HEK293 (cell line): ENCODE measurements around the gene ARMC3.

ENCODE experiments used
- CTCF ChIA-PET: fragments of 350-600 bp; formaldehyde crosslinking; extraction: SDS; loops from one replicate; lab custom pipeline; 2021; ENCODE audit warnings: antibody characterized with exemption; lab: Yijun Ruan, JAX
- POLR2A ChIA-PET: fragments of 300-600 bp; formaldehyde crosslinking; extraction: SDS; loops from one replicate; lab custom pipeline; 2020; ENCODE audit warnings: antibody characterized with exemption, inconsistent platforms; lab: Yijun Ruan, JAX
- H3K27ac ChIP-seq: fragments of 200-500 bp; sonication (Bioruptor generic); 2 replicates; pipeline ENCODE4 v1.5.1; 2014; ENCODE audit warnings: low read depth, low read length, control low read depth, inconsistent platforms; ENCODE audit errors: extremely low read depth
- H3K36me3 ChIP-seq, 2 experiments: fragments of 200-500 bp in 1 of 2; sonication (Bioruptor generic) in 1 of 2; 1 replicate in 1 of 2; 2 replicates in 1 of 2; pipeline ENCODE4 v1.5.1; 2014 to 2017; ENCODE audit warnings: inconsistent platforms in 2 of 2, low read length in 2 of 2; ENCODE audit not compliant: control insufficient read depth in 2 of 2, insufficient read depth in 1 of 2
- H3K4me1 ChIP-seq: fragments of 200-500 bp; sonication (Bioruptor generic); 2 replicates; pipeline ENCODE4 v1.5.1; 2014; ENCODE audit warnings: mild to moderate bottlenecking, low read length, inconsistent platforms; ENCODE audit not compliant: control insufficient read depth, insufficient read depth
- H3K4me3 ChIP-seq: 2 replicates; pipeline ENCODE4 v1.5.1; 2011; ENCODE audit warnings: low read depth, mild to moderate bottlenecking, control low read depth, low read length, moderate library complexity
- H3K9me3 ChIP-seq: fragments of 200-500 bp; sonication (Bioruptor generic); 2 replicates; pipeline ENCODE4 v1.5.1; 2014; ENCODE audit warnings: low read depth, low read length, inconsistent platforms; ENCODE audit not compliant: control insufficient read depth, insufficient read depth
- GLI2 ChIP-seq: fragments of 450-650 bp; formaldehyde crosslinking; IDR thresholded peaks from 2 replicates; pipeline ENCODE4; 2017; ENCODE audit warnings: missing biosample characterization, missing genetic modification characterization, low read depth, borderline replicate concordance
- HOXA7 ChIP-seq: sonication (generic); formaldehyde crosslinking; IDR thresholded peaks from 2 replicates; pipeline ENCODE4 v1.8.1; 2022; ENCODE audit warnings: missing genetic modification reagents, borderline replicate concordance
- HOXD13 ChIP-seq: sonication (generic); formaldehyde crosslinking; IDR thresholded peaks from 2 replicates; pipeline ENCODE4 v1.8.0; 2022; ENCODE audit warnings: missing genetic modification reagents, borderline replicate concordance
- IKZF3 ChIP-seq: fragments of 450-650 bp; IDR thresholded peaks from 2 replicates; pipeline ENCODE4 v1.5.0; 2018; ENCODE audit warnings: missing biosample characterization, mild to moderate bottlenecking, missing genetic modification characterization, moderate library complexity
- KLF17 ChIP-seq: fragments of 450-650 bp; formaldehyde crosslinking; IDR thresholded peaks from 2 replicates; pipeline ENCODE4 v1.5.1; 2016; ENCODE audit warnings: missing biosample characterization, missing genetic modification characterization
- OSR2 ChIP-seq: fragments of 450-650 bp; formaldehyde crosslinking; IDR thresholded peaks from 2 replicates; pipeline ENCODE4 v1.5.1; 2016; ENCODE audit warnings: missing biosample characterization, missing genetic modification characterization
- SCRT2 ChIP-seq: fragments of 450-650 bp; formaldehyde crosslinking; IDR thresholded peaks from 2 replicates; pipeline ENCODE4 v1.5.1; 2016; ENCODE audit warnings: missing biosample characterization, missing genetic modification characterization
- SP2 ChIP-seq: fragments of 450-650 bp; formaldehyde crosslinking; IDR thresholded peaks from 2 replicates; pipeline ENCODE4 v1.5.1; 2016; ENCODE audit warnings: missing biosample characterization, missing genetic modification characterization
- YY1 ChIP-seq: fragments of 450-650 bp; formaldehyde crosslinking; IDR thresholded peaks from 2 replicates; pipeline ENCODE4 v1.5.1; 2018; ENCODE audit warnings: missing biosample characterization, missing genetic modification characterization
- ZNF157 ChIP-seq: fragments of 450-650 bp; formaldehyde crosslinking; IDR thresholded peaks from 2 replicates; pipeline ENCODE4 v1.5.1; 2016; ENCODE audit warnings: missing biosample characterization, missing genetic modification characterization
- ZNF184 ChIP-seq: fragments of 450-650 bp; IDR thresholded peaks from 2 replicates; pipeline ENCODE4 v1.5.1; 2018; ENCODE audit warnings: missing biosample characterization, mild to moderate bottlenecking, missing genetic modification characterization
- ZNF433 ChIP-seq: fragments of 450-650 bp; formaldehyde crosslinking; IDR thresholded peaks from 2 replicates; pipeline ENCODE4 v1.5.1; 2016; ENCODE audit warnings: missing biosample characterization, missing genetic modification characterization, low read depth
- ZNF501 ChIP-seq: fragments of 450-650 bp; formaldehyde crosslinking; IDR thresholded peaks from 2 replicates; pipeline ENCODE4 v1.5.1; 2016; ENCODE audit warnings: missing biosample characterization, missing genetic modification characterization
- ZNF548 ChIP-seq: fragments of 450-650 bp; formaldehyde crosslinking; IDR thresholded peaks from 2 replicates; pipeline ENCODE4 v1.5.1; 2016; ENCODE audit warnings: missing biosample characterization, missing genetic modification characterization
- ZNF560 ChIP-seq: fragments of 450-650 bp; formaldehyde crosslinking; IDR thresholded peaks from 2 replicates; pipeline ENCODE4 v1.5.1; 2017; ENCODE audit warnings: missing biosample characterization, missing genetic modification characterization, borderline replicate concordance
- ZNF664 ChIP-seq: fragments of 450-650 bp; formaldehyde crosslinking; IDR thresholded peaks from 2 replicates; pipeline ENCODE4 v1.5.1; 2016; ENCODE audit warnings: missing biosample characterization, missing genetic modification characterization
- ZNF701 ChIP-seq: fragments of 450-650 bp; formaldehyde crosslinking; IDR thresholded peaks from 2 replicates; pipeline ENCODE4 v1.5.1; 2016; ENCODE audit warnings: missing biosample characterization, missing genetic modification characterization
- ZNF747 ChIP-seq: fragments of 450-650 bp; formaldehyde crosslinking; IDR thresholded peaks from 2 replicates; pipeline ENCODE4 v1.5.1; 2016; ENCODE audit warnings: missing biosample characterization, missing genetic modification characterization
- ZNF837 ChIP-seq: fragments of 450-650 bp; formaldehyde crosslinking; IDR thresholded peaks from 2 replicates; pipeline ENCODE4 v1.5.1; 2016; ENCODE audit warnings: missing biosample characterization, missing genetic modification characterization
- ZSCAN23 ChIP-seq: fragments of 450-650 bp; formaldehyde crosslinking; IDR thresholded peaks from 2 replicates; pipeline ENCODE4 v1.5.1; 2016; ENCODE audit warnings: missing biosample characterization, missing genetic modification characterization
- TF ChIP-seq, protein P1 (sequence below): fragments of 450-650 bp; formaldehyde crosslinking; IDR thresholded peaks from 2 replicates; pipeline ENCODE4 v1.5.1; 2016; ENCODE audit warnings: missing biosample characterization, missing genetic modification characterization
- TF ChIP-seq, protein P2 (sequence below): fragments of 450-650 bp; formaldehyde crosslinking; IDR thresholded peaks from 2 replicates; pipeline ENCODE4 v1.5.1; 2017; ENCODE audit warnings: missing biosample characterization, missing genetic modification characterization
- TF ChIP-seq, protein P3 (sequence below): fragments of 450-650 bp; formaldehyde crosslinking; IDR thresholded peaks from 2 replicates; pipeline ENCODE4 v1.5.1; 2016; ENCODE audit warnings: missing biosample characterization, missing genetic modification characterization

The ARMC3 gene

GRCh38 chr10:23058366-23058765 lies 130.5 kb downstream of the ARMC3 start:
- ChIA-PET CTCF (no interaction called here), POLR2A (no interaction called here)
- no peaks in the 10 kb centered on the region for H3K36me3 ChIP-seq
- H3K27ac ChIP-seq = no peak overlapping the region
- TF ChIP-seq ZNF501 (tag by site-specific recombination) (no peak), OSR2 (no peak), ZNF664 (tag by site-specific recombination) (no peak), ZNF184 (tag by site-specific recombination) (no peak), ZNF701 (tag by site-specific recombination) (no peak), ZNF548 (tag by site-specific recombination) (no peak), ZNF157 (no peak), SP2 (no peak), ZNF747 (tag by site-specific recombination) (no peak), SCRT2 (no peak), ZNF560 (no peak), GLI2 (no peak), HOXD13 (CRISPR knock-in tag) (no peak), ZNF837 (tag by site-specific recombination) (no peak)
- TF ChIP-seq, protein P1, sequence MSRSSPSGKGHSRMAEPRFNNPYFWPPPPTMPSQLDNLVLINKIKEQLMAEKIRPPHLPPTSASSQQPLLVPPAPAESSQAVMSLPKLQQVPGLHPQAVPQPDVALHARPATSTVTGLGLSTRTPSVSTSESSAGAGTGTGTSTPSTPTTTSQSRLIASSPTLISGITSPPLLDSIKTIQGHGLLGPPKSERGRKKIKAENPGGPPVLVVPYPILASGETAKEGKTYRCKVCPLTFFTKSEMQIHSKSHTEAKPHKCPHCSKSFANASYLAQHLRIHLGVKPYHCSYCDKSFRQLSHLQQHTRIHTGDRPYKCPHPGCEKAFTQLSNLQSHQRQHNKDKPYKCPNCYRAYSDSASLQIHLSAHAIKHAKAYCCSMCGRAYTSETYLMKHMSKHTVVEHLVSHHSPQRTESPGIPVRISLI = no peak
- TF ChIP-seq, protein P2, sequence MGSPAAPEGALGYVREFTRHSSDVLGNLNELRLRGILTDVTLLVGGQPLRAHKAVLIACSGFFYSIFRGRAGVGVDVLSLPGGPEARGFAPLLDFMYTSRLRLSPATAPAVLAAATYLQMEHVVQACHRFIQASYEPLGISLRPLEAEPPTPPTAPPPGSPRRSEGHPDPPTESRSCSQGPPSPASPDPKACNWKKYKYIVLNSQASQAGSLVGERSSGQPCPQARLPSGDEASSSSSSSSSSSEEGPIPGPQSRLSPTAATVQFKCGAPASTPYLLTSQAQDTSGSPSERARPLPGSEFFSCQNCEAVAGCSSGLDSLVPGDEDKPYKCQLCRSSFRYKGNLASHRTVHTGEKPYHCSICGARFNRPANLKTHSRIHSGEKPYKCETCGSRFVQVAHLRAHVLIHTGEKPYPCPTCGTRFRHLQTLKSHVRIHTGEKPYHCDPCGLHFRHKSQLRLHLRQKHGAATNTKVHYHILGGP (tag by site-specific recombination) = no peak
- no peaks in the 10 kb centered on the region for H3K4me1 ChIP-seq
- H3K9me3 ChIP-seq = no peaks in the 10 kb centered on the region
- H3K4me3 ChIP-seq = no peak overlapping the region

DNA sequence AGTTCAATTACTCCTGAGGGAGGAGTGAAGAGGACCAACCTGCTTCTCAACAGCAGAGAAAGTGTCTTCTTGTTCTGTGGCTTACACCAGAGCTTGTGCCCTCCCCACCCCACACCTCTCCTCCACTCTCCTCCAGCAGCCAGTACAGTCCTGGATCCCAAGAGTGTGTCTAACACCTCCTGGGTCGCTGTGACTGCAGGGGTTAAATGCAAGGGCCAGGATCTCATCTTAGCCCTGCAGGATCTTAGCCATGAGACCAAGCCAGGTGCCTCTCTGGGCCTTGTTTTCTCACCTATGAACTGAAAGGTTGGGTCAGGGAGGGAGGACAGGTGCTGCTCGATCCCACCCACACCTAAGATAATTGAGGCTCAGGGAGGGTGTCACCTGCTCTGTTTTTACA lies 133.1 kb downstream of the ARMC3 start:
- TF ChIP-seq KLF17 (tag by site-specific recombination) = no peak
- ChIA-PET CTCF (interaction anchor here (0.6 to 0.7 kb wide), 2 partner anchors 56 to 255 kb away, joined by 3 to 4 read pairs; no protein-coding TSS in a partner anchor), POLR2A (no interaction called here)

DNA sequence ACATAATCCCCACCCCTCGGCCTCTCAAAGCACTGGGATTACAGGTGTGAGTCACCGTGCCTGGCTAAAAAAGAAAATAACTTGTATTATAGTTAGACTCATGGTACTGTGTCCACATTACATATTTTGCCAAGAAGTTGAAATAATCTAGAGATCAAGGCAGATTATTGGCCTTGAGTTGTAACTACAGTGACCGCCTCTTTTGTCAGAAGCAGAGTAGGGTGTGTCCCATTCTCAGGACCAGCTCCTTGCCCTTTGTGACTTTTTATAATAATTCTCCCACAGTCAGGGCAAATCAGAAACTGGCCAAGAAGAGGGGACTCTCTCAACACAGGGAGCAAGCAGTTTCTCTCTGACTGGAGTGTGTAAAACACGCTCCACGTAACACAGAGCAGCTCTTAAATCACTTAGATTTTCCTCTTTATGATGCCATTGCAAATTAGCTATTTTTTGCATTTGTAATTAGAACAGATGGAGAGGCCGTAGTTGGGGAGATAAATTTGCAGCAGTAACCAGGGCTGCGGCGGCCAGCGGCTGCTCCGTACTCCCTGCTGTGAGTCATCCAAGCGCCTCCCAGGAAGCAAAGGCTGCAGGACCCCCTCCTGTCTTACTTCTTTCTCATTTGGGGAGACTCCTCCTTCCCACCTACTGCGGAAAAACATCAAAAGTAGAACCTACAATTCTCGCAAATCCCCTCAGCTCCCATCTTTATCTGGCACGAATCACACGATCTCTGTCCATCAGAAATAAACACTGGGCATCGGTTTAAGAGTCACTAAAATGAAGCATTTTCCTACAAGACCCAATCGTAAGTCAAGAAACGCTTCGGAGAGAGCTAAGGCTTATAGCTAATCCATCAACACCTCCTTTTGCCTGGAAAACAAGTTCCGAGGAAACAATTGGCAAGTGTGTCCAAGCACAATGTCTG lies 135.5 kb downstream of the ARMC3 start:
- CTCF ChIA-PET = no interaction called here
- Histone ChIP-seq H3K36me3 (no peaks in the 10 kb centered on the region), H3K4me3 (no peak overlapping the region), H3K27ac (no peak overlapping the region), H3K9me3 (no peaks in the 10 kb centered on the region), H3K4me1 (no peaks in the 10 kb centered on the region)
- TF ChIP-seq ZNF433 (tag by site-specific recombination) (no peak), IKZF3 (tag by site-specific recombination) (no peak), HOXA7 (no peak), ZSCAN23 (tag by site-specific recombination) (no peak), YY1 (no peak)
- TF ChIP-seq, protein P3, sequence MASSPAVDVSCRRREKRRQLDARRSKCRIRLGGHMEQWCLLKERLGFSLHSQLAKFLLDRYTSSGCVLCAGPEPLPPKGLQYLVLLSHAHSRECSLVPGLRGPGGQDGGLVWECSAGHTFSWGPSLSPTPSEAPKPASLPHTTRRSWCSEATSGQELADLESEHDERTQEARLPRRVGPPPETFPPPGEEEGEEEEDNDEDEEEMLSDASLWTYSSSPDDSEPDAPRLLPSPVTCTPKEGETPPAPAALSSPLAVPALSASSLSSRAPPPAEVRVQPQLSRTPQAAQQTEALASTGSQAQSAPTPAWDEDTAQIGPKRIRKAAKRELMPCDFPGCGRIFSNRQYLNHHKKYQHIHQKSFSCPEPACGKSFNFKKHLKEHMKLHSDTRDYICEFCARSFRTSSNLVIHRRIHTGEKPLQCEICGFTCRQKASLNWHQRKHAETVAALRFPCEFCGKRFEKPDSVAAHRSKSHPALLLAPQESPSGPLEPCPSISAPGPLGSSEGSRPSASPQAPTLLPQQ (tag by site-specific recombination) = no peak
- POLR2A ChIA-PET = no interaction called here

More for the DNA sequence above, 133.1 kb downstream of the ARMC3 start:
- Histone ChIP-seq H3K36me3 (no peaks in the 10 kb centered on the region), H3K4me1 (no peaks in the 10 kb centered on the region), H3K9me3 (no peaks in the 10 kb centered on the region), H3K4me3 (no peak overlapping the region), H3K27ac (no peak overlapping the region)
